H1 (cell line): ENCODE results near the gene ARID2. TPM values are rescaled to one million over a fixed set of nuclear protein-coding genes. Genes with fewer than 3 reads are reported as not detected.

ENCODE experiments used
- CTCF ChIP-seq, 3 experiments: IDR thresholded peaks; 1 replicate in 2 of 3; 2 replicates in 1 of 3; pipeline versions ENCODE4 v1.5.1 to v1.6.1; 2011; ENCODE audit warnings: low read length in 3 of 3, mild to moderate bottlenecking in 3 of 3, inconsistent platforms in 2 of 3, low read depth in 1 of 3, moderate library complexity in 1 of 3; ENCODE audit not compliant: insufficient read depth in 1 of 3; ENCODE audit errors: control extremely low read depth in 1 of 3
- NRF1 ChIP-seq: IDR thresholded peaks from 2 replicates; pipeline ENCODE4 v1.6.1; 2011; ENCODE audit warnings: mild to moderate bottlenecking, low read depth, low read length, improper control_type of control experiment
- TCF12 ChIP-seq: IDR thresholded peaks from 2 replicates; pipeline ENCODE4 v1.6.1; 2011; ENCODE audit warnings: low read depth, mild to moderate bottlenecking, low read length
- polyA plus RNA-seq, 7 experiments: library from polyadenylated mRNA; depleted of rRNA in 3 of 7; stranded (reverse) in 5 of 7; unstranded in 2 of 7; fragments of >200 nt in 5 of 7; fragments of 200-250 nt in 2 of 7; gene quantifications; 1 replicate in 5 of 7; 2 replicates in 1 of 7; 4 replicates in 1 of 7; pipeline versions ENCODE4 v1.2.1 to v1.2.3, GENCODE V29; 2011 to 2013; ENCODE audit warnings: missing spikeins in 2 of 7, mixed read lengths in 2 of 7
- total RNA-seq: library from RNA; stranded (reverse); fragmentation: NEBNext Ultra II Directional; extraction: Animal tissue kit (Norgen Biotek cat#: 25700); gene quantifications from 2 replicates; pipeline ENCODE4 v1.2.1, GENCODE V29; 2021
- TF ChIP-seq, protein P1 (sequence below): fragments of 300-600 bp; sonication (generic); IDR thresholded peaks from 2 replicates; pipeline ENCODE4 v1.7.1; 2012; ENCODE audit warnings: low read length, moderate library complexity, mild to moderate bottlenecking, inconsistent platforms; ENCODE audit not compliant: insufficient replicate concordance

ARID2 gene
- total and polyA plus RNA-seq, 2 of the 8 experiments (the other 6 are each of a cell fraction or from before 2014, with no cell fraction given), result 32.0 to 45.2 TPM

DNA sequence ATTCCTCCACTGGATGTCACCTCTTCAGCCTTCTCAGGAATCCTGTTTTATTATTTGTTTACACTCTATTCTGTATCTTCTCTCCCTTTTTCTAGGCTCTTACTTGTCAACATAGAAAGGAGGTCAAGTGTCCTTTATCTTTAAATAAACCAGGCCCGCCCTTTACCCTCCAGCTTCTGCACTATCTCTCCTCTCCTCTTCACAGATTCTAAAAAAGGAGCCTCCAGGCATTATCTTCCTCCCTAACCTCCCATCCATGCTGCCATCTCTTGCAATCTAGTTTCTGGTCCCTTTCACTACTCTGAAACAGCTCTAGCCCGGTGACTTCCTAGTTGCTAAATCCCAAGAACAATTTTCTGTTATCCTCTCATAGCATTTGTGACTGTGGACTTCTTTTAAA, 24.1 kb upstream of the ARID2 start (continued):
- TF ChIP-seq CTCF (IDR thresholded peaks at IDR 0.05; ENCODE audit: control extremely low read depth in 1 of 3, insufficient read depth in 1 of 3, low read depth in 1 of 3, low read length in 3 of 3), result no peak
- TF ChIP-seq NRF1, result no peak
- TF ChIP-seq, protein P1, sequence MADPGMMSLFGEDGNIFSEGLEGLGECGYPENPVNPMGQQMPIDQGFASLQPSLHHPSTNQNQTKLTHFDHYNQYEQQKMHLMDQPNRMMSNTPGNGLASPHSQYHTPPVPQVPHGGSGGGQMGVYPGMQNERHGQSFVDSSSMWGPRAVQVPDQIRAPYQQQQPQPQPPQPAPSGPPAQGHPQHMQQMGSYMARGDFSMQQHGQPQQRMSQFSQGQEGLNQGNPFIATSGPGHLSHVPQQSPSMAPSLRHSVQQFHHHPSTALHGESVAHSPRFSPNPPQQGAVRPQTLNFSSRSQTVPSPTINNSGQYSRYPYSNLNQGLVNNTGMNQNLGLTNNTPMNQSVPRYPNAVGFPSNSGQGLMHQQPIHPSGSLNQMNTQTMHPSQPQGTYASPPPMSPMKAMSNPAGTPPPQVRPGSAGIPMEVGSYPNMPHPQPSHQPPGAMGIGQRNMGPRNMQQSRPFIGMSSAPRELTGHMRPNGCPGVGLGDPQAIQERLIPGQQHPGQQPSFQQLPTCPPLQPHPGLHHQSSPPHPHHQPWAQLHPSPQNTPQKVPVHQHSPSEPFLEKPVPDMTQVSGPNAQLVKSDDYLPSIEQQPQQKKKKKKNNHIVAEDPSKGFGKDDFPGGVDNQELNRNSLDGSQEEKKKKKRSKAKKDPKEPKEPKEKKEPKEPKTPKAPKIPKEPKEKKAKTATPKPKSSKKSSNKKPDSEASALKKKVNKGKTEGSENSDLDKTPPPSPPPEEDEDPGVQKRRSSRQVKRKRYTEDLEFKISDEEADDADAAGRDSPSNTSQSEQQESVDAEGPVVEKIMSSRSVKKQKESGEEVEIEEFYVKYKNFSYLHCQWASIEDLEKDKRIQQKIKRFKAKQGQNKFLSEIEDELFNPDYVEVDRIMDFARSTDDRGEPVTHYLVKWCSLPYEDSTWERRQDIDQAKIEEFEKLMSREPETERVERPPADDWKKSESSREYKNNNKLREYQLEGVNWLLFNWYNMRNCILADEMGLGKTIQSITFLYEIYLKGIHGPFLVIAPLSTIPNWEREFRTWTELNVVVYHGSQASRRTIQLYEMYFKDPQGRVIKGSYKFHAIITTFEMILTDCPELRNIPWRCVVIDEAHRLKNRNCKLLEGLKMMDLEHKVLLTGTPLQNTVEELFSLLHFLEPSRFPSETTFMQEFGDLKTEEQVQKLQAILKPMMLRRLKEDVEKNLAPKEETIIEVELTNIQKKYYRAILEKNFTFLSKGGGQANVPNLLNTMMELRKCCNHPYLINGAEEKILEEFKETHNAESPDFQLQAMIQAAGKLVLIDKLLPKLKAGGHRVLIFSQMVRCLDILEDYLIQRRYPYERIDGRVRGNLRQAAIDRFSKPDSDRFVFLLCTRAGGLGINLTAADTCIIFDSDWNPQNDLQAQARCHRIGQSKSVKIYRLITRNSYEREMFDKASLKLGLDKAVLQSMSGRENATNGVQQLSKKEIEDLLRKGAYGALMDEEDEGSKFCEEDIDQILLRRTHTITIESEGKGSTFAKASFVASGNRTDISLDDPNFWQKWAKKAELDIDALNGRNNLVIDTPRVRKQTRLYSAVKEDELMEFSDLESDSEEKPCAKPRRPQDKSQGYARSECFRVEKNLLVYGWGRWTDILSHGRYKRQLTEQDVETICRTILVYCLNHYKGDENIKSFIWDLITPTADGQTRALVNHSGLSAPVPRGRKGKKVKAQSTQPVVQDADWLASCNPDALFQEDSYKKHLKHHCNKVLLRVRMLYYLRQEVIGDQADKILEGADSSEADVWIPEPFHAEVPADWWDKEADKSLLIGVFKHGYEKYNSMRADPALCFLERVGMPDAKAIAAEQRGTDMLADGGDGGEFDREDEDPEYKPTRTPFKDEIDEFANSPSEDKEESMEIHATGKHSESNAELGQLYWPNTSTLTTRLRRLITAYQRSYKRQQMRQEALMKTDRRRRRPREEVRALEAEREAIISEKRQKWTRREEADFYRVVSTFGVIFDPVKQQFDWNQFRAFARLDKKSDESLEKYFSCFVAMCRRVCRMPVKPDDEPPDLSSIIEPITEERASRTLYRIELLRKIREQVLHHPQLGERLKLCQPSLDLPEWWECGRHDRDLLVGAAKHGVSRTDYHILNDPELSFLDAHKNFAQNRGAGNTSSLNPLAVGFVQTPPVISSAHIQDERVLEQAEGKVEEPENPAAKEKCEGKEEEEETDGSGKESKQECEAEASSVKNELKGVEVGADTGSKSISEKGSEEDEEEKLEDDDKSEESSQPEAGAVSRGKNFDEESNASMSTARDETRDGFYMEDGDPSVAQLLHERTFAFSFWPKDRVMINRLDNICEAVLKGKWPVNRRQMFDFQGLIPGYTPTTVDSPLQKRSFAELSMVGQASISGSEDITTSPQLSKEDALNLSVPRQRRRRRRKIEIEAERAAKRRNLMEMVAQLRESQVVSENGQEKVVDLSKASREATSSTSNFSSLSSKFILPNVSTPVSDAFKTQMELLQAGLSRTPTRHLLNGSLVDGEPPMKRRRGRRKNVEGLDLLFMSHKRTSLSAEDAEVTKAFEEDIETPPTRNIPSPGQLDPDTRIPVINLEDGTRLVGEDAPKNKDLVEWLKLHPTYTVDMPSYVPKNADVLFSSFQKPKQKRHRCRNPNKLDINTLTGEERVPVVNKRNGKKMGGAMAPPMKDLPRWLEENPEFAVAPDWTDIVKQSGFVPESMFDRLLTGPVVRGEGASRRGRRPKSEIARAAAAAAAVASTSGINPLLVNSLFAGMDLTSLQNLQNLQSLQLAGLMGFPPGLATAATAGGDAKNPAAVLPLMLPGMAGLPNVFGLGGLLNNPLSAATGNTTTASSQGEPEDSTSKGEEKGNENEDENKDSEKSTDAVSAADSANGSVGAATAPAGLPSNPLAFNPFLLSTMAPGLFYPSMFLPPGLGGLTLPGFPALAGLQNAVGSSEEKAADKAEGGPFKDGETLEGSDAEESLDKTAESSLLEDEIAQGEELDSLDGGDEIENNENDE, result no peak
- no peak for TF ChIP-seq TCF12
- TF ChIP-seq, all 59 proteins: peak for 0
